Renal cortical epithelial cell (primary cell): ENCODE results near the gene WDR89. TPM values are rescaled to one million over a fixed set of nuclear protein-coding genes. Genes with fewer than 3 reads are reported as not detected.
"Not testable (repeated sequence)": the region's sequence is repeated elsewhere in the genome, so short reads cannot be mapped to it uniquely, and the experiment has no call there.

Source experiments
- DNase-seq: peaks from one replicate; pipeline ENCODE4 v3.0.0-alpha.2; 2011; ENCODE audit warnings: low read depth
- total RNA-seq: library from RNA; depleted of rRNA; stranded (reverse); fragments of >200 nt; gene quantifications from 2 replicates; pipeline ENCODE4 v1.2.3, GENCODE V29; 2014

The WDR89 gene
- total RNA-seq, 1 donor from 2014 or later: 26.0 TPM

GRCh38 chr14:63596998-63597658, 44.5 kb downstream of the WDR89 start:
- DNase-seq: no peak

- no peak for DNase-seq
These were observed 47.0 kb downstream of the WDR89 start for GRCh38 chr14:63594455-63595372.

- not testable (repeated sequence) for DNase-seq
These were observed 58.6 kb downstream of the WDR89 start for GRCh38 chr14:63583046-63583445.

GRCh38 chr14:63581491-63581890, 60.2 kb downstream of the WDR89 start:
- no peak for DNase-seq

GRCh38 chr14:63578300-63578699, 63.4 kb downstream of the WDR89 start:
- no peak for DNase-seq

- DNase-seq: peak; percentile 67
These were observed 68.1 kb downstream of the WDR89 start for GRCh38 chr14:63573581-63573980.

GRCh38 chr14:63565448-63565847, 76.2 kb downstream of the WDR89 start:
- DNase-seq: no peak

GRCh38 chr14:63564318-63564717, 77.4 kb downstream of the WDR89 start:
- DNase-seq: peak; percentile 54

GRCh38 chr14:63563370-63564026, 78.2 kb downstream of the WDR89 start:
- peak; percentile 58 for DNase-seq

- DNase-seq: no peak
These were observed 79.3 kb downstream of the WDR89 start for GRCh38 chr14:63562405-63562804.

- no peak for DNase-seq
These were observed 86.1 kb downstream of the WDR89 start for GRCh38 chr14:63555572-63555971.

- peak; percentile 29 for DNase-seq
These were observed 90.3 kb downstream of the WDR89 start for GRCh38 chr14:63551332-63551731.

GRCh38 chr14:63547798-63548335, 93.8 kb downstream of the WDR89 start:
- DNase-seq: no peak

Other genes with a start within 250 kb of the WDR89 start
- gene PPP2R5E, start 98.5 kb downstream of the WDR89 start, total RNA-seq: 24.0 and 54.4 TPM in 2 replicates
- 51.8 and 63.4 TPM in 2 replicates for gene SGPP1, start 86.2 kb upstream of the WDR89 start, total RNA-seq
- 74.3 and 261 TPM in 2 replicates for gene SYNE2, start 211.1 kb upstream of the WDR89 start, total RNA-seq